Osteoblast (primary cell): Measurements from ENCODE around the gene HIF3A. TPM values are rescaled to one million over a fixed set of nuclear protein-coding genes. Genes with fewer than 3 reads are reported as not detected.

Source experiments
- DNase-seq: peaks from one replicate; pipeline ENCODE4 v3.0.0; 2011; ENCODE audit warnings: low spot score, mixed read lengths; ENCODE audit not compliant: insufficient read length; ENCODE audit errors: missing footprints
- H2AFZ ChIP-seq: 2 replicates; pipeline ENCODE4 v1.6.0; 2011; ENCODE audit warnings: mild to moderate bottlenecking, low read length
- H3K27ac ChIP-seq: 2 replicates; pipeline ENCODE4 v1.5.1; 2011; ENCODE audit warnings: mild to moderate bottlenecking, low read depth, low read length, moderate library complexity
- H3K27me3 ChIP-seq: 2 replicates; pipeline ENCODE4 v1.6.0; 2012; ENCODE audit warnings: mild to moderate bottlenecking, control low read depth, inconsistent platforms, low read length, moderate library complexity; ENCODE audit not compliant: insufficient read depth
- H3K36me3 ChIP-seq: 2 replicates; pipeline ENCODE4 v1.5.1; 2011; ENCODE audit warnings: mild to moderate bottlenecking, low read length, control low read depth, moderate library complexity; ENCODE audit not compliant: insufficient read depth
- H3K4me1 ChIP-seq: 2 replicates; pipeline ENCODE4 v1.5.1; 2011; ENCODE audit warnings: mild to moderate bottlenecking, low read length, control low read depth, moderate library complexity; ENCODE audit not compliant: insufficient read depth
- H3K4me2 ChIP-seq: 2 replicates; pipeline ENCODE4 v1.6.0; 2011; ENCODE audit warnings: mild to moderate bottlenecking, low read length; ENCODE audit not compliant: insufficient read depth
- H3K4me3 ChIP-seq: fragments of 200-600 bp; sonication (generic); 3 replicates; pipeline ENCODE4 v1.5.1; 2012; ENCODE audit warnings: mild to moderate bottlenecking, low read length, inconsistent platforms; ENCODE audit not compliant: insufficient read depth
- H3K79me2 ChIP-seq: 2 replicates; pipeline ENCODE4 v1.6.0; 2012; ENCODE audit warnings: mild to moderate bottlenecking, low read length, control low read depth, inconsistent platforms; ENCODE audit not compliant: insufficient read depth
- H3K9me3 ChIP-seq: 2 replicates; pipeline ENCODE4 v1.5.1; 2011; ENCODE audit warnings: low read depth, low read length, control low read depth
- H4K20me1 ChIP-seq: 2 replicates; pipeline ENCODE4 v1.6.0; 2012; ENCODE audit warnings: mild to moderate bottlenecking, low read length, control low read depth; ENCODE audit not compliant: insufficient read depth
- total RNA-seq: library from RNA; depleted of rRNA; stranded (reverse); fragments of >200 nt; gene quantifications from 2 replicates; pipeline ENCODE4 v1.2.3, GENCODE V29; 2012
- TF ChIP-seq, protein P1 (sequence below): IDR thresholded peaks from 2 replicates; pipeline ENCODE4 v1.5.1; 2011; ENCODE audit warnings: mild to moderate bottlenecking, low read depth, low read length, moderate library complexity; ENCODE audit errors: extremely low read depth

HIF3A gene
- total RNA-seq, 1 donor: not detected

DNA sequence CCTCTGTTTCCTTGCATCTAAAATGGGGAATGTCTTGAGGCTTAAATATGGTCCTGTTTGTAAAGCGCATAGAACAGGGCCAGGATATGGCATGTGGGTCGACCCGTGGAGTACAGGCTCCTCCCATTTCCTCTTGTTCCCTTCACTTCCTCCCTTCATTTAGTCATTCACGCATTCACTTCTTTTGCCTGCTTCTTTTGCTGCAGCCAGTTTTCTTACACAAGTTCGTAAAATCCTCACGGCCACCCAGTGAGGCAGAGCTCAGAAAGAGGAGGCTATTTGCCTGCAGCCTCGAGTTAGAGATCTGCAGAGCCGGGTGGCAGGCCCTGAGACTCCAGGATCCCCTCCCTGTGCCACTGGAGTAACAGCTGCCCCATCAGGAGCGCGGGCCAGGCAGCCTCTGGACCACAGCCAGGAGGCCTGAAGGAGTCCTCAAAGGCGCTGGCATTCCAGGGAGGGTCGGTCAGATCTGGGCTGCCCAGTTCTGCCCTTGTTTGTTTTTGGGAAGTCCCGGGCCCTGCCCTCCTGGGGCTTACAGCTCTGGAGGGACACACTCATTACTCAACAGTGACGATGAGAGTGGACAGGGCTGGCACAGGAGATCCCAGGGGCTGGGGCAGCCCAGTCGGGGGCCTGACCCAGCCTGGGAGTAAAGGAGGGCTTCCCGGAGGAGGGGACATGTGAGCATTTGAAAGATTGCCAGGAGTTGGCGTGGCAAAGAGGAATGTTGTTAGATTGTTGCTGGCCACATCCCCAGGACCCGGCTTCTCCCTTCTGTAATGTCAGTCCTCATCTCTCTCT lies 54.6 kb downstream of the HIF3A start:
- Histone ChIP-seq H3K36me3 (peaks cover 23% of the 10 kb centered on the region), H3K27ac (peak overlapping the region; percentile 76), H3K4me3 (peak overlapping the region; percentile 8), H3K4me1 (peaks cover 30% of the 10 kb centered on the region), H3K79me2 (peaks cover 82% of the 10 kb centered on the region), H3K4me2 (peak overlapping the region; percentile 44), H2AFZ (peak overlapping the region; percentile 6), H4K20me1 (peaks cover 19% of the 10 kb centered on the region), H3K9me3 (no peaks in the 10 kb centered on the region), H3K27me3 (no peaks in the 10 kb centered on the region)
- peak; percentile 96 for DNase-seq
- TF ChIP-seq, protein P1, sequence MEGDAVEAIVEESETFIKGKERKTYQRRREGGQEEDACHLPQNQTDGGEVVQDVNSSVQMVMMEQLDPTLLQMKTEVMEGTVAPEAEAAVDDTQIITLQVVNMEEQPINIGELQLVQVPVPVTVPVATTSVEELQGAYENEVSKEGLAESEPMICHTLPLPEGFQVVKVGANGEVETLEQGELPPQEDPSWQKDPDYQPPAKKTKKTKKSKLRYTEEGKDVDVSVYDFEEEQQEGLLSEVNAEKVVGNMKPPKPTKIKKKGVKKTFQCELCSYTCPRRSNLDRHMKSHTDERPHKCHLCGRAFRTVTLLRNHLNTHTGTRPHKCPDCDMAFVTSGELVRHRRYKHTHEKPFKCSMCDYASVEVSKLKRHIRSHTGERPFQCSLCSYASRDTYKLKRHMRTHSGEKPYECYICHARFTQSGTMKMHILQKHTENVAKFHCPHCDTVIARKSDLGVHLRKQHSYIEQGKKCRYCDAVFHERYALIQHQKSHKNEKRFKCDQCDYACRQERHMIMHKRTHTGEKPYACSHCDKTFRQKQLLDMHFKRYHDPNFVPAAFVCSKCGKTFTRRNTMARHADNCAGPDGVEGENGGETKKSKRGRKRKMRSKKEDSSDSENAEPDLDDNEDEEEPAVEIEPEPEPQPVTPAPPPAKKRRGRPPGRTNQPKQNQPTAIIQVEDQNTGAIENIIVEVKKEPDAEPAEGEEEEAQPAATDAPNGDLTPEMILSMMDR: no peak

DNA sequence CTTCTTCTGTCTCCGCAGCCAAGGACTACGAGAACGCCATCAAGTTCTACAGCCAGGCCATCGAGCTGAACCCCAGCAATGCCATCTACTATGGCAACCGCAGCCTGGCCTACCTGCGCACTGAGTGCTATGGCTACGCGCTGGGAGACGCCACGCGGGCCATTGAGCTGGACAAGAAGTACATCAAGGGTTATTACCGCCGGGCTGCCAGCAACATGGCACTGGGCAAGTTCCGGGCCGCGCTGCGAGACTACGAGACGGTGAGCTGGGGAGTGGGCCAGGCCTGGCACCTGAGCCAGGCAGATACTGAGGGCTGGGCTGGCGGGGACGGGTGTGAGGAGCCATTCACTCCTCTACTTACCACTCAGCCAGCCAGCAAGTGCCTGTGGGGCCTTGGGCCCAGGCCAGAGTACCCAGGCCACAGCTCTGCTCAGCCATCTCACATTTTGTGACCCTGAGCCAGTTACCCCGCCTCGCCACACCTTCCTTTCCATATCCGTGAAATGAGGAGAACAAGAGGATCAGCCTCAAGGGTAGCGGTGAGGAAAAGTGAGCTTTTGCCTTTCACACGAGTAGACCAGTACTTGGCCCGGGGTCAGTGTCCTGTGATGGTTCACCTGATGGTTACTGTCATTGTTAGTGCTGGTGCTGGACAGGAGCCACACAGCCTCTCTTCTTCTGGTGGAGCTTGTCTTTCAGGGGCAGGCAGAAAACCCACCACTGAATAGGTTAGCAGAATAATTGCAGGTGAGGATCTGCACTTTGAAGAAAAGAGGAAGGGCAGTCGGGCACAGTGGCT lies 57.1 kb downstream of the HIF3A start:
- no peak overlapping the region for H3K27ac ChIP-seq
- TF ChIP-seq, protein P1: no peak
- no peaks in the 10 kb centered on the region for H3K27me3 ChIP-seq
- DNase-seq: no peak
- no peak overlapping the region for H3K4me3 ChIP-seq
- peaks cover 81% of the 10 kb centered on the region for H3K79me2 ChIP-seq
- H3K4me1 ChIP-seq: peaks cover 34% of the 10 kb centered on the region
- no peaks in the 10 kb centered on the region for H3K9me3 ChIP-seq
- no peak overlapping the region for H2AFZ ChIP-seq
- H3K4me2 ChIP-seq: no peak overlapping the region
- peaks cover 23% of the 10 kb centered on the region for H3K36me3 ChIP-seq
- H4K20me1 ChIP-seq: peaks cover 16% of the 10 kb centered on the region

DNA sequence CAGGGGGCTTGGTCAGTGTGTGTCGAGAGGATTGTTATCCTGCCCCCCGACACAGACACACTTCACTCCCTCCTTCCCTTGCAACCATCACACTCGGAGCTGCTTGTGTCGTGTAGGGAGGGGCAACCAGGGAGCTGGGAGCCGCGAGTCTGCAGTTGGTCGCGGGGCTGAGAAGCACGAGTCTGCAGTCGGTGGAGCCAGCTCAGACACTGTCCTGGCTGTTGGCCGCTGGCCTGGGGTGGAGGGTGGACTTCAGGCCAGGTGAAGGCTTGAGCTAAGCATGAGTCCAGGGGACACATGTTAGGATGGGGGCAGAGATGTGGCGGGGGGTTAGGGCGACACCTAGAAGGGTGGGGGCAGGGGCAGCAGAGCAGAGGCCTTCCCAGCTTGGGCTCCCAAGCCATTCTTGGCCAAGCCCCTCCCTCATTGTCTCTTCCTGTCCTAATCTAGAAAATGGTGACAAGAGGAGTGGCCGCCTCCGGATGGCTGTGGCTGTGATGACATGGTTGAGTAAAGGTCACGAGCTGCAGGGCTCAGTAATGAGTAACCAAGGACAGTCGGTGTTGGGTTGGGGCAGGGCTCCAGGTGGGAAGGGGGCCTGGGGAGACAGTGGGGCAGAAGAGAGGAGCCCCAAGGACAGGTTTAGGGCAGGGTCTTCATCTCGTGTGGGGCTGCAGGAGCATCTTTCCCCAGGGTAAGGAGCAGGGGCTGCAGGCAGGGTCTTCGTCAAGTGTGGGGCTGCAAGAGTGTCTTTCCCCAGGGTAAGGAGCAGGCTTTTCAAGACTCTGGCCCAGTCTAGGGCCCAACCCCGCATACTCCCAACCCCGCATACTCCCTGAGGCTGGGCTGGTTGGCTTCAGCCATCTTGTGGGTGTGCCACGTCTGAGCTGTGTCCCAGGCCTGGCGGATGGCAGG lies 58.6 kb downstream of the HIF3A start:
- H2AFZ ChIP-seq: no peak overlapping the region
- no peak overlapping the region for H3K27ac ChIP-seq
- H3K9me3 ChIP-seq: no peaks in the 10 kb centered on the region
- H3K4me2 ChIP-seq: no peak overlapping the region
- no peaks in the 10 kb centered on the region for H3K27me3 ChIP-seq
- peaks cover 73% of the 10 kb centered on the region for H3K79me2 ChIP-seq
- TF ChIP-seq, protein P1: no peak
- DNase-seq: no peak
- peaks cover 16% of the 10 kb centered on the region for H4K20me1 ChIP-seq
- H3K4me3 ChIP-seq: no peak overlapping the region
- peaks cover 23% of the 10 kb centered on the region for H3K36me3 ChIP-seq
- H3K4me1 ChIP-seq: peaks cover 32% of the 10 kb centered on the region
